C4-2B (cell line): Measurements from ENCODE around the gene BTBD1.

ENCODE experiments used
- CTCF ChIP-seq: fragments of 450-650 bp; conservative IDR thresholded peaks from 2 replicates; pipeline ENCODE4 v1.5.1; 2017; ENCODE audit warnings: mild to moderate bottlenecking
- ZFX ChIP-seq: fragments of 450-650 bp; IDR thresholded peaks from 2 replicates; pipeline ENCODE4 v1.6.1; 2017

- TF ChIP-seq CTCF (no peak), ZFX (no peak)
Observed at GRCh38 chr15:82979726-82980125, 87.3 kb downstream of the BTBD1 start.
